ENCODE data around the gene RAET1L.
"Not testable (repeated sequence)": the region's sequence is repeated elsewhere in the genome, so short reads cannot be mapped to it uniquely, and the experiment has no call there.

DNA sequence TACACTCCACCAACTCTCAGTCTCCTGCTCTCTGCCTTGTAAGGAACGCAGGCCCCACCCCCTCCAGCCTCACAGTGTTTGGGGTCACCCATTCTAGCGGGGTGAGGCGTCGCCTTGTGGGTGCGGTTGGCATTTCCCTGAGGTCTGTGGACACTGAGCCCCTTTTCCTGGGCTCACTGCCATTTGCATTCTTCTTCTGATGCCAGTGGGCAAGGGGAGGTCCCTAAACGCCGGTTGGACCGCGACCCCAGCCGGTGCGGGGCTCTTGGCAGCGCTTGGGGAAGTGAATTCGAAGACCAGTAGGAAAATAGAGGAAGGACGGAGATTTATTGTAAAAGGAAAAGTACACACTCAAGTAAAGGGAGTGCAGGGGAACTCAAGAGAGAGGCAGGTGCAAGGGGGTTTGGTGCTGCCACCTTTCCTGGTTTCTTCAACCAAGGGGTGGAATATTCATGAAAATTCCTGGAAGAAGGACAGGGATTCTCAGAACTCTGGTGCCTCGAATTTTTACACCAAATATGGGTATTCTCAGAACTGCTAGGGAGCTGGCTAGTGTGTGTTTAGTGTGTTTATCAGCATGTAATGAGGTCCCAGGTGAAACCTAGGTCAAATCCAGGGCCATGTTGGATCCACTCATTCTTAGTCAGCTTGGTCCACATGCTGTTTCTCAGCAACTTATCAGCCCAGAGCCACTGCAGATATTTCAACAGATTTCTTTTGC is 9.9 kb downstream of the RAET1L start:
- TF ChIP-seq, protein P1, sequence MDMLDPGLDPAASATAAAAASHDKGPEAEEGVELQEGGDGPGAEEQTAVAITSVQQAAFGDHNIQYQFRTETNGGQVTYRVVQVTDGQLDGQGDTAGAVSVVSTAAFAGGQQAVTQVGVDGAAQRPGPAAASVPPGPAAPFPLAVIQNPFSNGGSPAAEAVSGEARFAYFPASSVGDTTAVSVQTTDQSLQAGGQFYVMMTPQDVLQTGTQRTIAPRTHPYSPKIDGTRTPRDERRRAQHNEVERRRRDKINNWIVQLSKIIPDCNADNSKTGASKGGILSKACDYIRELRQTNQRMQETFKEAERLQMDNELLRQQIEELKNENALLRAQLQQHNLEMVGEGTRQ (IDR thresholded peaks at IDR 0.05; ENCODE audit: low read depth, low read length) = not testable (repeated sequence)
- not testable (repeated sequence) for TF ChIP-seq POLR2A, MAFK, CHD1 (IDR thresholded peaks at IDR 0.05; ENCODE audit: low read depth, low read length)
- TF ChIP-seq, protein P2, sequence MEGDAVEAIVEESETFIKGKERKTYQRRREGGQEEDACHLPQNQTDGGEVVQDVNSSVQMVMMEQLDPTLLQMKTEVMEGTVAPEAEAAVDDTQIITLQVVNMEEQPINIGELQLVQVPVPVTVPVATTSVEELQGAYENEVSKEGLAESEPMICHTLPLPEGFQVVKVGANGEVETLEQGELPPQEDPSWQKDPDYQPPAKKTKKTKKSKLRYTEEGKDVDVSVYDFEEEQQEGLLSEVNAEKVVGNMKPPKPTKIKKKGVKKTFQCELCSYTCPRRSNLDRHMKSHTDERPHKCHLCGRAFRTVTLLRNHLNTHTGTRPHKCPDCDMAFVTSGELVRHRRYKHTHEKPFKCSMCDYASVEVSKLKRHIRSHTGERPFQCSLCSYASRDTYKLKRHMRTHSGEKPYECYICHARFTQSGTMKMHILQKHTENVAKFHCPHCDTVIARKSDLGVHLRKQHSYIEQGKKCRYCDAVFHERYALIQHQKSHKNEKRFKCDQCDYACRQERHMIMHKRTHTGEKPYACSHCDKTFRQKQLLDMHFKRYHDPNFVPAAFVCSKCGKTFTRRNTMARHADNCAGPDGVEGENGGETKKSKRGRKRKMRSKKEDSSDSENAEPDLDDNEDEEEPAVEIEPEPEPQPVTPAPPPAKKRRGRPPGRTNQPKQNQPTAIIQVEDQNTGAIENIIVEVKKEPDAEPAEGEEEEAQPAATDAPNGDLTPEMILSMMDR (conservative IDR thresholded peaks at IDR 0.05; ENCODE audit: low read depth, low read length) = not testable (repeated sequence)

Measured in IMR-90 (cell line).